Choroid plexus epithelial cell (primary cell): ENCODE measurements around the gene SMU1.

Experiments used
- DNase-seq: peaks from one replicate; pipeline ENCODE4 v3.0.0-alpha.2; 2010; ENCODE audit warnings: low read depth
- H3K4me3 ChIP-seq: 2 replicates; pipeline ENCODE4 v1.5.1; 2011; ENCODE audit warnings: low read depth, mild to moderate bottlenecking, control low read depth, low read length, moderate library complexity
- CTCF ChIP-seq: conservative IDR thresholded peaks from 2 replicates; pipeline ENCODE4 v1.5.1; 2011; ENCODE audit warnings: low read depth, mild to moderate bottlenecking, control low read depth, inconsistent platforms, low read length, moderate library complexity

The SMU1 gene

GRCh38 chr9:33019797-33020196 lies 56.7 kb downstream of the SMU1 start:
- DNase-seq: no peak
- H3K4me3 ChIP-seq: no peak overlapping the region
- no peak for TF ChIP-seq CTCF

DNA sequence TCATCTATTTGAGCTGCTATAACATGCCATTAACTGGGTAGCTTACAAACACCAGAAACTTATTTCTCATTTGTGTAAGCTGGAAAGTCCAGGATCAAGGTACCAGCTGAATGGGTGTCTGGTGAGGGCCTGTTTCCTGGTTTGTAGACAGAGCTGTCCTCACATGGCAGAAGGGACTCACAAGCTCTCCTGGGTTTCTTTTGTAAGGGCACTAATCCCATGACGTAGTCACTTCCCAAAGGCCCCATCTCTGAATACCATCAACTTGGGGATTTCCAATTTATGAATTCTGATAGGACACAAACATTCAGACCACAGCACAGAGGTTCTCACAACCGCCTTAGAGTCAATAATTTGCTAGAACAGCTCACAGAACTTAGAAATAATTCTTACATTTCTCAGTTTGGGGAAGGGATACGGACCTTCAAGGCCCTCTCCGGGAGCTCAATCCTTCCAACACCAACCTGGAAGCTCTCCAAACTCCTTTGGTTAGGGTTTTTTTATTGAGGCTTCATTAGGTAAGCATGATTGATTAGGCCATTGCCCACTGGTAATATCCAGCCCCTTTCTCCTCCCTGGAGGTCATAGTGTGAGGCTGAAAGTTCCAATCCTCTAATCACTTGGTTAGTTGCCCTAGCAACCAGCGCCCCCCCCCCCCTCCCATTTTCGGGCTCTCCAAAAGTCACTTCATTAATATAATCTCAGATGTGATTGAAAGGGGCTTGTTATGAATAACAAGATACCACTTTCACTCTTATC lies 59.0 kb downstream of the SMU1 start:
- no peak for TF ChIP-seq CTCF
- no peak for DNase-seq

GRCh38 chr9:33014665-33015014 lies 61.8 kb downstream of the SMU1 start:
- no peak for TF ChIP-seq CTCF
- no peak overlapping the region for H3K4me3 ChIP-seq
- no peak for DNase-seq

More for the DNA sequence above, 59.0 kb downstream of the SMU1 start:
- H3K4me3 ChIP-seq: no peak overlapping the region

- TF ChIP-seq CTCF: no peak
- DNase-seq: no peak
- no peak overlapping the region for H3K4me3 ChIP-seq
Measured at GRCh38 chr9:33013962-33014664, 62.4 kb downstream of the SMU1 start.

DNA sequence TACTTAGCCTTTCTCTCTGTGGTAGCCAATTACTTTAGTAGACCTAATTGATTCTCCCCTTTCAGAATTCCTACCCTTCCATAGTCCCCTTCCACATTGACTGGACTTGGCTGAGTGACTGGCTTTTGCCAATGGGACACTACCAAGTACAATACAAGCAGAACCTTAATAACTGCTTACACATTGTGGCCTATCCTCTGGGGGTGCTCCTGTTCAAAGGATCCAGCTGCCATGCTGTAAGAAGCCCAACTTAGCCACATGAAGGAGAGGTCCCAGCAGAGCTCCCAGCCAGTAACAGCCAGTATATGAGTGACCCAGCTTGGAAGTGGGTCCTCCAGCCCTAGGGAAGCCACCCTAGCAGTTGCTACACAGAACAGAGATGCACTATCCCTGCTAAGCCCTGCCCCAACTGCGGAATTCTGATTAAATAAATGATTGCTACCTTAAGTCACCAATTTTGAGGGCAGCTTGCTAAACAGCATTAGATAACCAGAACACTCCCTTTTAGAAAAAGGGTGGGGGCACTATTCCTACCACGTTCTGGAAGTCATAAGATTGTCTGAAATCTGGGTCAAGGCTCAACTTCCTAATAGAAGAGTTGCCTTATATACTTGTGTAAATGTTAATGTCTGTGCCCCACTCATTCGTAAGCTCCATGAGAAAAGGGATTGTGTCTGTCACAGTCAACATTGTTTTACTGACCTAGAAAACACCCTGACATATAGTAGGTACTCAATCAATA lies 64.0 kb downstream of the SMU1 start:
- TF ChIP-seq CTCF: no peak
- no peak overlapping the region for H3K4me3 ChIP-seq
- DNase-seq: no peak

- H3K4me3 ChIP-seq: no peak overlapping the region
- no peak for DNase-seq
- TF ChIP-seq CTCF: no peak
Measured at GRCh38 chr9:33011831-33012230, 64.6 kb downstream of the SMU1 start.
